Stomach (tissue), 4 donors: Measurements from ENCODE around the gene FLVCR1.

ENCODE experiments used
- POLR2A ChIP-seq, 4 donors: fragments of 450-650 bp; IDR thresholded peaks; one replicate each; pipeline ENCODE4 v1.6.1; 2016; ENCODE audit warnings: antibody characterized with exemption in 4 of 4, control low read depth in 2 of 4, mild to moderate bottlenecking in 1 of 4, moderate library complexity in 1 of 4
- POLR2AphosphoS5 ChIP-seq, 3 donors: sonication (generic); formaldehyde crosslinking; IDR thresholded peaks; one replicate each; pipeline ENCODE4 v1.6.1; 2016; ENCODE audit warnings: antibody characterized with exemption in 3 of 3

DNA sequence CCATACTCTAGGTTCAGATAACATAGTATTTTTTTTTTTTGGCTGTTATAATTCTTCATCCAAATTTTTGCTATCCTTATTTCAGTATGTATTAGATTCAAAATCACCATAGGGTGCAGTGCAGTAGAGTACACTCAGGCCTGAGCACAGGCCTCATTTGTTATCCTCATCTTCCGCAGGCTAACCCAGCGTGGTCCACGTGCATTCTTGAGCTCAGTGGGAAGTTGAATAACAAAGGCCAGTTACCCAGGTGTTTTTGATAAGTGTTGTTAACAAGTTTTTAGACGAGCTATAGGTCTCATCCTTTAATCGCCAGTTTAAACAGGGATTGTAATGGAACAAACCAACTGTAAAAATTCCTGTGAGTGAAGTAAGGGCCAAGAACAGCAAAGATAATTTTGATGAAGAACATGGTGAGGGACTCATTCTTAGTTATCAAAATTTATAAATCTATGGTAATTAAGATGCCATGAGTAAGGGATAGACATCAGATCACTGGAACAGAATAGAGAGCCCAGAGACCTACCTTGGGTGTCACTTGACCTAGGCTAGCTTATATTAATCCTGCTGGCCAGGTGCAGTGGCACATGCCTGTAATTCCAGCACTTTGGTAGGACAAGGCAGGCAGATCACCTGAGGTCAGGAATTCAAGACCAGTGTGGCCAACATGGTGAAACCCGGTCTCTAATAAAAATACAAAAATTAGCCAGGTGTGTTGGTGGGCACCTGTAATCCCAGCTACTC lies 22.0 kb downstream of the FLVCR1 start:
- TF ChIP-seq POLR2A (IDR thresholded peaks at IDR 0.05) (no peak), POLR2AphosphoS5 (IDR thresholded peaks at IDR 0.05) (no peak)
